HEK293 (cell line): ENCODE measurements around the gene ROS1.

ENCODE experiments used
- CTCF ChIA-PET: fragments of 350-600 bp; formaldehyde crosslinking; extraction: SDS; loops from one replicate; lab custom pipeline; 2021; ENCODE audit warnings: antibody characterized with exemption; lab: Yijun Ruan, JAX
- POLR2A ChIA-PET: fragments of 300-600 bp; formaldehyde crosslinking; extraction: SDS; loops from one replicate; lab custom pipeline; 2020; ENCODE audit warnings: antibody characterized with exemption, inconsistent platforms; lab: Yijun Ruan, JAX
- H3K27ac ChIP-seq: fragments of 200-500 bp; sonication (Bioruptor generic); 2 replicates; pipeline ENCODE4 v1.5.1; 2014; ENCODE audit warnings: low read depth, low read length, control low read depth, inconsistent platforms; ENCODE audit errors: extremely low read depth
- H3K36me3 ChIP-seq, 2 experiments: fragments of 200-500 bp in 1 of 2; sonication (Bioruptor generic) in 1 of 2; 1 replicate in 1 of 2; 2 replicates in 1 of 2; pipeline ENCODE4 v1.5.1; 2014 to 2017; ENCODE audit warnings: inconsistent platforms in 2 of 2, low read length in 2 of 2; ENCODE audit not compliant: control insufficient read depth in 2 of 2, insufficient read depth in 1 of 2
- H3K4me1 ChIP-seq: fragments of 200-500 bp; sonication (Bioruptor generic); 2 replicates; pipeline ENCODE4 v1.5.1; 2014; ENCODE audit warnings: mild to moderate bottlenecking, low read length, inconsistent platforms; ENCODE audit not compliant: control insufficient read depth, insufficient read depth
- H3K4me3 ChIP-seq: 2 replicates; pipeline ENCODE4 v1.5.1; 2011; ENCODE audit warnings: low read depth, mild to moderate bottlenecking, control low read depth, low read length, moderate library complexity
- H3K9me3 ChIP-seq: fragments of 200-500 bp; sonication (Bioruptor generic); 2 replicates; pipeline ENCODE4 v1.5.1; 2014; ENCODE audit warnings: low read depth, low read length, inconsistent platforms; ENCODE audit not compliant: control insufficient read depth, insufficient read depth
- CTCF ChIP-seq: fragments of 450-650 bp; formaldehyde crosslinking; IDR thresholded peaks from 2 replicates; pipeline ENCODE4 v1.5.1; 2016; ENCODE audit warnings: missing biosample characterization, missing genetic modification characterization
- ELK4 ChIP-seq: IDR thresholded peaks from 2 replicates; pipeline ENCODE4 v1.6.1; 2011; ENCODE audit warnings: mild to moderate bottlenecking, low read depth, low read length, borderline replicate concordance
- SALL2 ChIP-seq: fragments of 450-650 bp; formaldehyde crosslinking; IDR thresholded peaks from 2 replicates; pipeline ENCODE4 v1.5.0; 2017; ENCODE audit warnings: missing biosample characterization, mild to moderate bottlenecking, missing genetic modification characterization, borderline replicate concordance
- ZNF133 ChIP-seq: fragments of 450-650 bp; formaldehyde crosslinking; IDR thresholded peaks from 2 replicates; pipeline ENCODE4 v1.5.1; 2016; ENCODE audit warnings: missing biosample characterization, missing genetic modification characterization
- ZNF311 ChIP-seq: fragments of 450-650 bp; formaldehyde crosslinking; IDR thresholded peaks from 2 replicates; pipeline ENCODE4 v1.5.1; 2017; ENCODE audit warnings: missing biosample characterization, missing genetic modification characterization, borderline replicate concordance
- ZNF433 ChIP-seq: fragments of 450-650 bp; formaldehyde crosslinking; IDR thresholded peaks from 2 replicates; pipeline ENCODE4 v1.5.1; 2016; ENCODE audit warnings: missing biosample characterization, missing genetic modification characterization, low read depth
- ZNF473 ChIP-seq: fragments of 450-650 bp; formaldehyde crosslinking; IDR thresholded peaks from 2 replicates; pipeline ENCODE4 v1.5.1; 2017; ENCODE audit warnings: missing biosample characterization, missing genetic modification characterization
- ZNF558 ChIP-seq: fragments of 450-650 bp; formaldehyde crosslinking; IDR thresholded peaks from 2 replicates; pipeline ENCODE4 v1.5.1; 2016; ENCODE audit warnings: missing biosample characterization, missing genetic modification characterization
- ZNF571 ChIP-seq: fragments of 450-650 bp; formaldehyde crosslinking; IDR thresholded peaks from 2 replicates; pipeline ENCODE4 v1.5.0; 2017; ENCODE audit warnings: missing biosample characterization, missing genetic modification characterization
- ZNF585B ChIP-seq: fragments of 450-650 bp; formaldehyde crosslinking; IDR thresholded peaks from 2 replicates; pipeline ENCODE4 v1.5.1; 2016; ENCODE audit warnings: missing biosample characterization, missing genetic modification characterization
- ZNF600 ChIP-seq: fragments of 450-650 bp; formaldehyde crosslinking; IDR thresholded peaks from 2 replicates; pipeline ENCODE4 v1.5.1; 2016; ENCODE audit warnings: missing biosample characterization, missing genetic modification characterization
- ZNF654 ChIP-seq: fragments of 450-650 bp; formaldehyde crosslinking; IDR thresholded peaks from 2 replicates; pipeline ENCODE4 v1.5.1; 2016; ENCODE audit warnings: low read depth, missing biosample characterization, missing genetic modification characterization
- ZNF658 ChIP-seq: fragments of 450-650 bp; formaldehyde crosslinking; IDR thresholded peaks from 2 replicates; pipeline ENCODE4; 2016; ENCODE audit warnings: missing biosample characterization, missing genetic modification characterization
- ZNF785 ChIP-seq: fragments of 450-650 bp; formaldehyde crosslinking; IDR thresholded peaks from 2 replicates; pipeline ENCODE4 v1.5.1; 2016; ENCODE audit warnings: missing biosample characterization, missing genetic modification characterization
- ZNF837 ChIP-seq: fragments of 450-650 bp; formaldehyde crosslinking; IDR thresholded peaks from 2 replicates; pipeline ENCODE4 v1.5.1; 2016; ENCODE audit warnings: missing biosample characterization, missing genetic modification characterization
- ZSCAN23 ChIP-seq: fragments of 450-650 bp; formaldehyde crosslinking; IDR thresholded peaks from 2 replicates; pipeline ENCODE4 v1.5.1; 2016; ENCODE audit warnings: missing biosample characterization, missing genetic modification characterization
- ZSCAN4 ChIP-seq: fragments of 450-650 bp; formaldehyde crosslinking; IDR thresholded peaks from 2 replicates; pipeline ENCODE4 v1.5.1; 2017; ENCODE audit warnings: missing biosample characterization, missing genetic modification characterization
- TF ChIP-seq, protein P1 (sequence below): fragments of 450-650 bp; formaldehyde crosslinking; IDR thresholded peaks from 2 replicates; pipeline ENCODE4 v1.5.1; 2017; ENCODE audit warnings: missing biosample characterization, missing genetic modification characterization
- TF ChIP-seq, protein P2 (sequence below): fragments of 450-650 bp; IDR thresholded peaks from 2 replicates; pipeline ENCODE4 v1.5.1; 2018; ENCODE audit warnings: missing biosample characterization, missing genetic modification characterization

The ROS1 gene

GRCh38 chr6:117399924-117400323, 25.8 kb downstream of the ROS1 start:
- Histone ChIP-seq H3K36me3 (no peaks in the 10 kb centered on the region), H3K4me3 (no peak overlapping the region), H3K9me3 (no peaks in the 10 kb centered on the region), H3K4me1 (no peaks in the 10 kb centered on the region), H3K27ac (no peak overlapping the region)
- CTCF ChIA-PET = interaction anchor here (0.6 to 3.9 kb wide), 24 partner anchors 9 to 1519 kb away, joined by 3 to 24 read pairs (median 4); partner anchors contain the start of genes GOPC and ROS1
- POLR2A ChIA-PET = no interaction called here
- no peak for TF ChIP-seq ZNF585B (tag by site-specific recombination)
- no peak for TF ChIP-seq ZNF311 (tag by site-specific recombination)
- no peak for TF ChIP-seq ELK4
- peak; percentile 36; the same call in 1 of the 2 replicates for TF ChIP-seq CTCF
- TF ChIP-seq ZNF133 (tag by site-specific recombination) = 0 out of 2 replicates have a peak, but pooled peaks have one; percentile 6
- TF ChIP-seq, protein P1, sequence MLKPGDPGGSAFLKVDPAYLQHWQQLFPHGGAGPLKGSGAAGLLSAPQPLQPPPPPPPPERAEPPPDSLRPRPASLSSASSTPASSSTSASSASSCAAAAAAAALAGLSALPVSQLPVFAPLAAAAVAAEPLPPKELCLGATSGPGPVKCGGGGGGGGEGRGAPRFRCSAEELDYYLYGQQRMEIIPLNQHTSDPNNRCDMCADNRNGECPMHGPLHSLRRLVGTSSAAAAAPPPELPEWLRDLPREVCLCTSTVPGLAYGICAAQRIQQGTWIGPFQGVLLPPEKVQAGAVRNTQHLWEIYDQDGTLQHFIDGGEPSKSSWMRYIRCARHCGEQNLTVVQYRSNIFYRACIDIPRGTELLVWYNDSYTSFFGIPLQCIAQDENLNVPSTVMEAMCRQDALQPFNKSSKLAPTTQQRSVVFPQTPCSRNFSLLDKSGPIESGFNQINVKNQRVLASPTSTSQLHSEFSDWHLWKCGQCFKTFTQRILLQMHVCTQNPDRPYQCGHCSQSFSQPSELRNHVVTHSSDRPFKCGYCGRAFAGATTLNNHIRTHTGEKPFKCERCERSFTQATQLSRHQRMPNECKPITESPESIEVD = no peak
- TF ChIP-seq ZNF654 (tag by site-specific recombination) = peak; percentile 4; the same call in 1 of the 2 replicates
- no peak for TF ChIP-seq ZSCAN23 (tag by site-specific recombination)

DNA sequence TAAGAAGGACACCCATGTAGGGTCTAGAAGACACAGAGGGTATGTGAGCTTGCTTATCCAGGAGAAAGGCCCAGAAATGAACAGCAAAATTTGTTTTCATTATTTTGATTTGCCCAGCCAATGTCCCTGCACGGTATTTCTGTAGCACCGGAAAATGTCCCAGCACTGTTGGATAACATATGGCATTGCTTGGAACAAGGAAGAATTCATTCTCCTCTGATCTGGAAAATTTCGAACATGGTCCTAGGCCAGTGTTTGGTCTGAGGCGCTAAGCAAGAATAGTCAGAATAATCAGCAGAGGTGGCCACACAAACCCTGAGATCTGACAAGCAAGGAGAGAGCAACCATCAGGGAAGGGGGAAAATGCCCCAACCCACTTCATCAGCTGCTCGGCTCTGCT, 26.6 kb downstream of the ROS1 start:
- Histone ChIP-seq H3K9me3 (no peaks in the 10 kb centered on the region), H3K27ac (no peak overlapping the region), H3K4me3 (no peak overlapping the region), H3K36me3 (no peaks in the 10 kb centered on the region), H3K4me1 (no peaks in the 10 kb centered on the region)
- TF ChIP-seq ZNF473 (no peak), ZNF658 (no peak), ZNF785 (tag by site-specific recombination) (no peak), ZNF558 (no peak), ZNF600 (tag by site-specific recombination) (no peak), ZSCAN4 (tag by site-specific recombination) (no peak), ZNF433 (no peak), SALL2 (no peak), ZNF837 (tag by site-specific recombination) (no peak), ZNF571 (tag by site-specific recombination) (no peak)
- TF ChIP-seq, protein P2, sequence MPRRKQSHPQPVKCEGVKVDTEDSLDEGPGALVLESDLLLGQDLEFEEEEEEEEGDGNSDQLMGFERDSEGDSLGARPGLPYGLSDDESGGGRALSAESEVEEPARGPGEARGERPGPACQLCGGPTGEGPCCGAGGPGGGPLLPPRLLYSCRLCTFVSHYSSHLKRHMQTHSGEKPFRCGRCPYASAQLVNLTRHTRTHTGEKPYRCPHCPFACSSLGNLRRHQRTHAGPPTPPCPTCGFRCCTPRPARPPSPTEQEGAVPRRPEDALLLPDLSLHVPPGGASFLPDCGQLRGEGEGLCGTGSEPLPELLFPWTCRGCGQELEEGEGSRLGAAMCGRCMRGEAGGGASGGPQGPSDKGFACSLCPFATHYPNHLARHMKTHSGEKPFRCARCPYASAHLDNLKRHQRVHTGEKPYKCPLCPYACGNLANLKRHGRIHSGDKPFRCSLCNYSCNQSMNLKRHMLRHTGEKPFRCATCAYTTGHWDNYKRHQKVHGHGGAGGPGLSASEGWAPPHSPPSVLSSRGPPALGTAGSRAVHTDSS (tag by site-specific recombination) = no peak
- POLR2A ChIA-PET = interaction anchor here (0.7 kb wide), 1 partner anchor 203 kb away, joined by 3 read pairs; the partner anchor contains the start of gene GOPC
- CTCF ChIA-PET = interaction anchor here (0.6 to 3.9 kb wide), 19 partner anchors 8 to 1520 kb away, joined by 3 to 24 read pairs (median 4); partner anchors contain the start of genes GOPC and ROS1
